Thyroid gland (tissue), 4 donors: ENCODE measurements around the gene PMS1.

Experiments
- POLR2A ChIP-seq, 2 donors: fragments of 450-650 bp; IDR thresholded peaks; one replicate each; pipeline ENCODE4 v1.6.1; 2017; ENCODE audit warnings: antibody characterized with exemption in 2 of 2, mild to moderate bottlenecking in 2 of 2, moderate library complexity in 1 of 2
- TF ChIP-seq, protein P1 (sequence below), 6 experiments: fragments of 200-600 bp in 3 of 6; fragments of 450-650 bp in 3 of 6; sonication (generic) in 3 of 6; IDR thresholded peaks; one replicate each; pipeline ENCODE4 v1.5.1; 2016 to 2019; ENCODE audit warnings: antibody characterized with exemption in 6 of 6, mild to moderate bottlenecking in 2 of 6, inconsistent platforms in 1 of 6, moderate library complexity in 1 of 6

DNA sequence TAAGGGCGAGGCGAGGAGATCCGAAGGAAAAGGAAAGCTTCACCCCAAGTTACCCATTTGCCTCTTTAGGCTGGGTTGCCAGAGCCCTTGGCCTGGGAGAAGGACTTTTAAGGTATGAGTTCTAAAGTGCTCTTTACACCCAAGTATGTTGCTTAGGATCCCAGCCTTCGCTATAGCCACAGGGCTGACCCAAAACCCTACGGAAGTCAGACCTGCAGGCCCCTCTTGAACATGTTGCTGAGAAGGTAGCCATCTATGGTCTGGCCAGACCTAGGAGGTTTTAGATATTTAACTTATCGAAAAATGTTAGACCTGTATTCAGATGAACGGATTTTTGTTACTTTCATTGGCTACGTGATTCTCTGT is 95.4 kb downstream of the PMS1 start:
- TF ChIP-seq, protein P1, sequence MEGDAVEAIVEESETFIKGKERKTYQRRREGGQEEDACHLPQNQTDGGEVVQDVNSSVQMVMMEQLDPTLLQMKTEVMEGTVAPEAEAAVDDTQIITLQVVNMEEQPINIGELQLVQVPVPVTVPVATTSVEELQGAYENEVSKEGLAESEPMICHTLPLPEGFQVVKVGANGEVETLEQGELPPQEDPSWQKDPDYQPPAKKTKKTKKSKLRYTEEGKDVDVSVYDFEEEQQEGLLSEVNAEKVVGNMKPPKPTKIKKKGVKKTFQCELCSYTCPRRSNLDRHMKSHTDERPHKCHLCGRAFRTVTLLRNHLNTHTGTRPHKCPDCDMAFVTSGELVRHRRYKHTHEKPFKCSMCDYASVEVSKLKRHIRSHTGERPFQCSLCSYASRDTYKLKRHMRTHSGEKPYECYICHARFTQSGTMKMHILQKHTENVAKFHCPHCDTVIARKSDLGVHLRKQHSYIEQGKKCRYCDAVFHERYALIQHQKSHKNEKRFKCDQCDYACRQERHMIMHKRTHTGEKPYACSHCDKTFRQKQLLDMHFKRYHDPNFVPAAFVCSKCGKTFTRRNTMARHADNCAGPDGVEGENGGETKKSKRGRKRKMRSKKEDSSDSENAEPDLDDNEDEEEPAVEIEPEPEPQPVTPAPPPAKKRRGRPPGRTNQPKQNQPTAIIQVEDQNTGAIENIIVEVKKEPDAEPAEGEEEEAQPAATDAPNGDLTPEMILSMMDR (IDR thresholded peaks at IDR 0.05): no peak
- no peak for TF ChIP-seq POLR2A (IDR thresholded peaks at IDR 0.05)
